ENCODE measurements around the gene ASMTL.

The ASMTL gene

DNA sequence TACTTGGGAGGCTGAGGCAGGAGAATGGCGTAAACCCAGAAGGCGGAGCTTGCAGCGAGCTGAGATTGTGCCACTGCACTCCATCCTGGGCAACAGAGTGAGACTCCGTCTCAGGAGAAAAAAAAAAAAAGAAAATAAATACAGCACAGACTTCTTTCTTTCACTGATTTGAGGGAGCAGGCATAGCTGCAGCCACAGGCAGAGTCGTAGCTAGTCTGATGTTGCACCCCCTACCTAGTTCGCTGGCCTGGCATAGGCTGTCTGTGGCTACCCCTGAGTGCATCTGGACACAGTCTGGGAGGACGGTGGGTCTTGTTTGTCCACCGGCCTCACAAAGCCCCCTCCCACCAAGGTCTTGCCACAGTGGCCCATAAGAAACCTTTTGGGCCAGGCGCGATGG is 94.7 kb downstream of the ASMTL start:
- Histone ChIP-seq H3K4me3 (replicated peaks; ENCODE audit: insufficient read depth, low read length) (no peak overlapping the region), H3K27me3 (ENCODE audit: insufficient read depth, poor library complexity, severe bottlenecking) (no peaks in the 10 kb centered on the region), H3K27ac (replicated peaks) (no peak overlapping the region)
- DNase-seq (ENCODE audit: low read depth in 1 of 2, low spot score in 1 of 2): no peak
- TF ChIP-seq SPI1 (IDR thresholded peaks at IDR 0.05; ENCODE audit: borderline replicate concordance, low read depth) (no peak), GABPA (IDR thresholded peaks at IDR 0.05; ENCODE audit: low read depth) (no peak), POLR2AphosphoS5 (IDR thresholded peaks at IDR 0.05; ENCODE audit: low read depth) (no peak)
- TF ChIP-seq, protein P1, sequence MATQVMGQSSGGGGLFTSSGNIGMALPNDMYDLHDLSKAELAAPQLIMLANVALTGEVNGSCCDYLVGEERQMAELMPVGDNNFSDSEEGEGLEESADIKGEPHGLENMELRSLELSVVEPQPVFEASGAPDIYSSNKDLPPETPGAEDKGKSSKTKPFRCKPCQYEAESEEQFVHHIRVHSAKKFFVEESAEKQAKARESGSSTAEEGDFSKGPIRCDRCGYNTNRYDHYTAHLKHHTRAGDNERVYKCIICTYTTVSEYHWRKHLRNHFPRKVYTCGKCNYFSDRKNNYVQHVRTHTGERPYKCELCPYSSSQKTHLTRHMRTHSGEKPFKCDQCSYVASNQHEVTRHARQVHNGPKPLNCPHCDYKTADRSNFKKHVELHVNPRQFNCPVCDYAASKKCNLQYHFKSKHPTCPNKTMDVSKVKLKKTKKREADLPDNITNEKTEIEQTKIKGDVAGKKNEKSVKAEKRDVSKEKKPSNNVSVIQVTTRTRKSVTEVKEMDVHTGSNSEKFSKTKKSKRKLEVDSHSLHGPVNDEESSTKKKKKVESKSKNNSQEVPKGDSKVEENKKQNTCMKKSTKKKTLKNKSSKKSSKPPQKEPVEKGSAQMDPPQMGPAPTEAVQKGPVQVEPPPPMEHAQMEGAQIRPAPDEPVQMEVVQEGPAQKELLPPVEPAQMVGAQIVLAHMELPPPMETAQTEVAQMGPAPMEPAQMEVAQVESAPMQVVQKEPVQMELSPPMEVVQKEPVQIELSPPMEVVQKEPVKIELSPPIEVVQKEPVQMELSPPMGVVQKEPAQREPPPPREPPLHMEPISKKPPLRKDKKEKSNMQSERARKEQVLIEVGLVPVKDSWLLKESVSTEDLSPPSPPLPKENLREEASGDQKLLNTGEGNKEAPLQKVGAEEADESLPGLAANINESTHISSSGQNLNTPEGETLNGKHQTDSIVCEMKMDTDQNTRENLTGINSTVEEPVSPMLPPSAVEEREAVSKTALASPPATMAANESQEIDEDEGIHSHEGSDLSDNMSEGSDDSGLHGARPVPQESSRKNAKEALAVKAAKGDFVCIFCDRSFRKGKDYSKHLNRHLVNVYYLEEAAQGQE (IDR thresholded peaks at IDR 0.05; ENCODE audit: insufficient replicate concordance, low read depth): no peak
- TF ChIP-seq, protein P2, sequence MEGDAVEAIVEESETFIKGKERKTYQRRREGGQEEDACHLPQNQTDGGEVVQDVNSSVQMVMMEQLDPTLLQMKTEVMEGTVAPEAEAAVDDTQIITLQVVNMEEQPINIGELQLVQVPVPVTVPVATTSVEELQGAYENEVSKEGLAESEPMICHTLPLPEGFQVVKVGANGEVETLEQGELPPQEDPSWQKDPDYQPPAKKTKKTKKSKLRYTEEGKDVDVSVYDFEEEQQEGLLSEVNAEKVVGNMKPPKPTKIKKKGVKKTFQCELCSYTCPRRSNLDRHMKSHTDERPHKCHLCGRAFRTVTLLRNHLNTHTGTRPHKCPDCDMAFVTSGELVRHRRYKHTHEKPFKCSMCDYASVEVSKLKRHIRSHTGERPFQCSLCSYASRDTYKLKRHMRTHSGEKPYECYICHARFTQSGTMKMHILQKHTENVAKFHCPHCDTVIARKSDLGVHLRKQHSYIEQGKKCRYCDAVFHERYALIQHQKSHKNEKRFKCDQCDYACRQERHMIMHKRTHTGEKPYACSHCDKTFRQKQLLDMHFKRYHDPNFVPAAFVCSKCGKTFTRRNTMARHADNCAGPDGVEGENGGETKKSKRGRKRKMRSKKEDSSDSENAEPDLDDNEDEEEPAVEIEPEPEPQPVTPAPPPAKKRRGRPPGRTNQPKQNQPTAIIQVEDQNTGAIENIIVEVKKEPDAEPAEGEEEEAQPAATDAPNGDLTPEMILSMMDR (IDR thresholded peaks at IDR 0.05; ENCODE audit: insufficient read depth, low read length): no peak

DNA sequence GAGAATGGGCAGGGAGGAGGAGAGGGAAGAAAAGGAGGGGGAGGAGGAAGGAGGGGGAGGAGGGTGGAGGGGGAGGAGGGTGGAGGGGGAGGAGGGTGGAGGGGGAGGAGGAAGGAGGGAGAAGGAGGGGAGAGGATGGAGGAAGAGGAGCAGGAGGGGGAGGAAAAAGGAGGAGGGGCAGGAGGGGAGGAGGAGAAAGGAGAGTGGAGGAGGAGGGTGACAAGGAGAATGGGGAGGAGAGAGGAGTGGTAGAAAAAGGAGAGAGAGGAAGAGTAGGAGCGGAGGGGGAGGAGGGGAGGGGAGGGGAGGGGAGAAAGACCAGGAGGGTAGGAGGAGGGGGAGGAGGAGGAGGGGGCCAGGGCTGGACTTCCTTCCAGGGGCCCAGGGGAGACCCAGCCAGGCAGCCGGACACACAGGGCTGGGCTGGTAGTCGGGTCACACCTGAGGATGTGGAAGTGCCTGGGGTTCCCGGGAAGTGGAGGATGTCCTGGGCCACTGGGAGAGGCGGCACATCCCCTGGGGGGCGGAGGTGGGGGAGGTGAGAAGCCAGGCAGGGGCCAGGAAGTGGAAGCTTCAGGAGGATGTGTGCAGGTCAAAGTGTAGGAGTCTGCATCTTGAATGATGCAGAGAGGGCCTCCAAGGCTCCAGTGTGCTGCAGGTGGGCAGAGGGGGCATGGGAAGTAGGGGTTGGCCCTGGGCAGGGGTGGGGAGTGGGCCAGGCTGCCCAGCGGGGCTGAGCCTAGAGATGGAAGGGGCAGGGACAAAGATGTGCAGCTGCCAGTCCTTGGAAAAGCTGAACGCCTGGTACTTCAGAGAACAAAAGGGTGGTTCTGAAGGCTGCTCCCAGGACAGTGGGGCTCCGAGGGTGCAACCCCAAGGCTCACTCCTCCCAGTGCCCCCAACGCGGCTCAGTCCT is 97.3 kb downstream of the ASMTL start:
- TF ChIP-seq SPI1 (IDR thresholded peaks at IDR 0.05; ENCODE audit: borderline replicate concordance, low read depth) (no peak), GABPA (IDR thresholded peaks at IDR 0.05; ENCODE audit: low read depth) (no peak), POLR2AphosphoS5 (IDR thresholded peaks at IDR 0.05; ENCODE audit: low read depth) (no peak)
- TF ChIP-seq, protein P1 (IDR thresholded peaks at IDR 0.05; ENCODE audit: insufficient replicate concordance, low read depth): no peak
- TF ChIP-seq, protein P2 (IDR thresholded peaks at IDR 0.05; ENCODE audit: insufficient read depth, low read length): no peak
- no peak for DNase-seq (ENCODE audit: low read depth in 1 of 2, low spot score in 1 of 2)
- H3K27ac ChIP-seq (replicated peaks): no peak overlapping the region
- H3K27me3 ChIP-seq (ENCODE audit: insufficient read depth, poor library complexity, severe bottlenecking): no peaks in the 10 kb centered on the region
- no peak overlapping the region for H3K4me3 ChIP-seq (replicated peaks; ENCODE audit: insufficient read depth, low read length)

DNA sequence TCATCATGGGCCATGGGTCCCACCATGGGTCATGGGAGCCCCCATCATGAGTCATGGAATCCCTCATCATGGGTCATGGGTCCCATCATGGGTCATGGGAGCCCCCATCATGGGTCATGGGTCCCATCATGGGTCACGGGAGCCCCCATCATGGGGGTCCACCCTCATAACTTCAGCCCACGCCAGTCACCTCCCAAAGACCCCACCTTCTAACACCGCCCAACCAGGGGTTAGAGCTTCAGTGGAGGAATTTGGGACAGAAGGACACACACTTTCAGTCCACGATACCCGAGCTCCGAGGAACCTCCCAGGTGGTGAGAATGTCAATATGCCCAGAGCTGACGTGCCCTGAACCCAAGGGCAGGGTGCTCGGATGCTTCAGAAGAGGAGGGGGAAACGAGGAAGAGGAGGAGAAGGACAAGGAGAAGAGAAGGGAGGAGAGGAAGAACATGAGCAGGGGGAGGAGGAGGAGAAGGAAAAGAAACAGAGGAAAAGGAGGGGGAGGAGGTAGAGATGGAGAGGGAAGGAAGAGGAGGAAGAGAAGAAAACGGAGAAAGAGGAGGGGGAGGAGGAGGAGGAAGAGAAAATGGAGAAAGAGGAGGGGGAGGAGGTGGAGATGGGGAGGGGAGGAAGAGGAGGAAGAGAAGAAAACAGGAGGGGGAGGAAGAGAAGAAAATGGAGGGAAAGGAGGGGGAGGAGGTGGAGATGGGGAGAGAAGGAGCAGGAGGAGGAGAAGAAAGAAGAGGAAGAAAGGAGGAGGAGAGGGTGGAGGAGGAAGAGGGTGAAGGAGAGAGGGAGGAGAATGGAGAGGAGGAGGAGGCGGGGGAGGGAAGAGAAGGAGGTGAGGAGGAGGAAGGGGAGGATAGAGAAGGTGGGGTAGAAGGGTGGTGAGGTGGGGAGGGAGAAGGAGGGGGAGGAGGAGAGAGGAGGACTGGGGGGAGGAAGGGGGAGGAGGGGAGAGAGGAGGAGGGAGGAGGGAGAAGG is 98.4 kb downstream of the ASMTL start:
- Histone ChIP-seq H3K4me3 (replicated peaks; ENCODE audit: insufficient read depth, low read length) (no peak overlapping the region), H3K27ac (replicated peaks) (no peak overlapping the region), H3K27me3 (ENCODE audit: insufficient read depth, poor library complexity, severe bottlenecking) (no peaks in the 10 kb centered on the region)
- no peak for DNase-seq (ENCODE audit: low read depth in 1 of 2, low spot score in 1 of 2)
- TF ChIP-seq, protein P1 (IDR thresholded peaks at IDR 0.05; ENCODE audit: insufficient replicate concordance, low read depth): no peak
- TF ChIP-seq, protein P2 (IDR thresholded peaks at IDR 0.05; ENCODE audit: insufficient read depth, low read length): no peak
- TF ChIP-seq GABPA (IDR thresholded peaks at IDR 0.05; ENCODE audit: low read depth) (no peak), SPI1 (IDR thresholded peaks at IDR 0.05; ENCODE audit: borderline replicate concordance, low read depth) (no peak), POLR2AphosphoS5 (IDR thresholded peaks at IDR 0.05; ENCODE audit: low read depth) (no peak)

Measured in HL-60 (cell line).